ENCODE data around the gene JAZF1. TPM values are rescaled to one million over a fixed set of nuclear protein-coding genes. Genes with fewer than 3 reads are reported as not detected.

Gene JAZF1
- total RNA-seq, 1 donor from 2014 or later, result 29.4 TPM

DNA sequence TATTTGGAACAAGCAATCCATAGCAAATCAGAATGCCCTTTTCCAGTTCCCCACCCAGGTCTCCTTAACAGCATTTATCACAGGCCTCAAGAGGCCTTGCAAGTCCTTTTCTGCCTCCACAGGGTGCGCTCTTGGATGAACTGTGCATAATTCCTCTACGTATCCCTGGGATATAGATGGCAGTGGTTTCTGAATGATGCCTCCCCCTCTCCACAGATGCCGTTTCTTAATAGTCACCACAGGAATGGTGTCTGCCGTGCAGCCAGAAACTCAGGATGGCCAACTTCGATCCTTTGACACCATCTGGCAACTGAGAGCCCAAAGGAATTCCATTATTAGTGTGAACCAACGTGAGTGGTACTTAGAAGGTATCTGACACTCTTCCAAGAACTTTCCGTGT lies 43.1 kb downstream of the JAZF1 start:
- Histone ChIP-seq H3K36me3 (no peaks in the 10 kb centered on the region), H3K4me1 (peaks cover 73% of the 10 kb centered on the region), H3K27ac (replicated peaks) (no peak overlapping the region), H3K27me3 (ENCODE audit: low read depth) (no peaks in the 10 kb centered on the region), H3K9me3 (replicated peaks) (no peaks in the 10 kb centered on the region), H3K4me3 (no peak overlapping the region)
- TF ChIP-seq, protein P1, sequence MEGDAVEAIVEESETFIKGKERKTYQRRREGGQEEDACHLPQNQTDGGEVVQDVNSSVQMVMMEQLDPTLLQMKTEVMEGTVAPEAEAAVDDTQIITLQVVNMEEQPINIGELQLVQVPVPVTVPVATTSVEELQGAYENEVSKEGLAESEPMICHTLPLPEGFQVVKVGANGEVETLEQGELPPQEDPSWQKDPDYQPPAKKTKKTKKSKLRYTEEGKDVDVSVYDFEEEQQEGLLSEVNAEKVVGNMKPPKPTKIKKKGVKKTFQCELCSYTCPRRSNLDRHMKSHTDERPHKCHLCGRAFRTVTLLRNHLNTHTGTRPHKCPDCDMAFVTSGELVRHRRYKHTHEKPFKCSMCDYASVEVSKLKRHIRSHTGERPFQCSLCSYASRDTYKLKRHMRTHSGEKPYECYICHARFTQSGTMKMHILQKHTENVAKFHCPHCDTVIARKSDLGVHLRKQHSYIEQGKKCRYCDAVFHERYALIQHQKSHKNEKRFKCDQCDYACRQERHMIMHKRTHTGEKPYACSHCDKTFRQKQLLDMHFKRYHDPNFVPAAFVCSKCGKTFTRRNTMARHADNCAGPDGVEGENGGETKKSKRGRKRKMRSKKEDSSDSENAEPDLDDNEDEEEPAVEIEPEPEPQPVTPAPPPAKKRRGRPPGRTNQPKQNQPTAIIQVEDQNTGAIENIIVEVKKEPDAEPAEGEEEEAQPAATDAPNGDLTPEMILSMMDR (IDR thresholded peaks at IDR 0.05; ENCODE audit: borderline replicate concordance), result no peak
- no peak for DNase-seq
- intact Hi-C loops (cut with micrococcal nuclease), result no loop called here

DNA sequence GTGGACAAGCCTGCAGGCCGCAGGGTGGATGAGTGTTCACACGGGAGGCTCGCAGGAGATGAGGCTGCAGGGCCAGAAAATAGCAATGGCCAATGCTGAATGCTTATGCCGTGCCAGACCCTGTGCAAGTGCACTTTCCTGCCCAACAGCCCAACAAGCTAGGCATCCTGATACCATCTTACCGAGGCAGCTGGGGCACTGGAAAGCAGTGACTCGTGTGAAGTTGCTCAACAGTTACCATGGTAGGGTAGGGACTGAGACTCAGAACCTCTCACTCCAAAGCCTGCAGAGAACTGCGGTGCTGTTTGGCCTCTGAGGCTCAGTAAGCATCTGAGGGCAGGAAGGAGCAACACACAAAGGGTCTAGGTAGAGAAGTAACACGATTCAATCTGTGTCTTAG lies 43.7 kb downstream of the JAZF1 start:
- H3K27me3 ChIP-seq (ENCODE audit: low read depth), result no peaks in the 10 kb centered on the region
- no peaks in the 10 kb centered on the region for H3K9me3 ChIP-seq (replicated peaks)
- intact Hi-C loops (cut with micrococcal nuclease), result no loop called here
- H3K4me1 ChIP-seq, result peaks cover 73% of the 10 kb centered on the region
- no peak overlapping the region for H3K4me3 ChIP-seq
- DNase-seq, result no peak
- TF ChIP-seq, protein P1 (IDR thresholded peaks at IDR 0.05; ENCODE audit: borderline replicate concordance), result no peak
- no peaks in the 10 kb centered on the region for H3K36me3 ChIP-seq
- no peak overlapping the region for H3K27ac ChIP-seq (replicated peaks)

DNA sequence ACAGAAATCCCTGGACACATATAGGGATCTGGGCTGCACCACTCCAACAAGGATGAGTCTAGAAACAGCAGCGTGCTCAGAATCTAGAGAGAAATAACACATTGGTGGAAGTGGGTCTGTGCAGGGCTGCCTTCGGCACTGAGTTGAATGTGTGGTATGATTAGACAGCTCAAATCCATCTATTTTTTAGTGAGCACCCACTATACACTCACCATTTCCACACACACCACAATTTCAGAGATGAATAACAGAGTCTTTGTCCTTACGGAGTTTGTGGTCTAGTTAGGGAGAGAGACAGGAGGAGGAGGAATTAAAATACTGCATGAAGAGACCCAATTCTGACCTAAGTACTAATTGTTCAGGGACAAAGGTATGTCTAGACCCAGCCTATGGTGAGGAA lies 44.2 kb downstream of the JAZF1 start:
- Histone ChIP-seq H3K27me3 (ENCODE audit: low read depth) (no peaks in the 10 kb centered on the region), H3K36me3 (no peaks in the 10 kb centered on the region), H3K27ac (replicated peaks) (no peak overlapping the region), H3K4me1 (peaks cover 71% of the 10 kb centered on the region), H3K9me3 (replicated peaks) (no peaks in the 10 kb centered on the region), H3K4me3 (no peak overlapping the region)
- DNase-seq, result no peak
- TF ChIP-seq, protein P1 (IDR thresholded peaks at IDR 0.05; ENCODE audit: borderline replicate concordance), result no peak
- intact Hi-C loops (cut with micrococcal nuclease), result no loop called here

DNA sequence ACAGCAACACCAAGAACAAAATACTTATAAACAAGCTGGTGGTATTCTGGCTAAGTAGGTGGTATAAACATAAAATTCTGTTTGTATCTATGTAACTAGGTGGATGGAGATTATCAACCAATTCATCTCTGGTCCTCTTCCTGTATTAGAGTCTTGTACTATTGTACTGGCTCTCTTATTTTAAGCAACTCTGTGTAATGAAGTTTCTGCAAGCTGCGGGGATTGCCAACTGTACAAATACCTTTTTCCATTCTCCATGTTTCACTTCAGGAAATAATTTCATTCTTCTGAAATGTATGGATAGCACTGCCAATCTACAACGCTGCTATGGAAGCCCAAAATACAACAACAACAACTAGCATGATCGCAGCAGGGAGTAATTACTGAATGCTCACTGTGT lies 44.8 kb downstream of the JAZF1 start:
- Histone ChIP-seq H3K4me1 (peaks cover 64% of the 10 kb centered on the region), H3K9me3 (replicated peaks) (no peaks in the 10 kb centered on the region), H3K27me3 (ENCODE audit: low read depth) (no peaks in the 10 kb centered on the region), H3K27ac (replicated peaks) (peak overlapping the region; percentile 10), H3K4me3 (no peak overlapping the region), H3K36me3 (no peaks in the 10 kb centered on the region)
- intact Hi-C loops (cut with micrococcal nuclease), result no loop called here
- TF ChIP-seq, protein P1 (IDR thresholded peaks at IDR 0.05; ENCODE audit: borderline replicate concordance), result no peak
- DNase-seq, result no peak

DNA sequence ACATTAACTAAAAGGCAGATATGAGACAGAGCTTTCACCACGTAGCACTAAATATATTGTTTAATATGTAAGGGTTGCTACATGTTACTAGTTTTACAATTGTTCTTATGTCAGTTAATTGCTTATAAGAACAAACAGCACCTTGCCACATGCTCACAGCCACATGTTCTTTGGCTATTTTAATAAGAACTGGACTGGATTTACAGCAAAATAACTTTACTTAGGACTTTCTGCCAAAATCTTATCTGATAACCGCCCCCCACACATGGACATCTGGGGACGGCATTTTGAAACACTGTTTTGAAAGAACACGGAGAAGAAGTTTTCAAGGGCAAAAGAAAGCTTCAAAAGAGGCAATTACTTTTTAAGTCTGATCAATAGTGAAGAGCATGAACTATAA lies 45.3 kb downstream of the JAZF1 start:
- Histone ChIP-seq H3K27me3 (ENCODE audit: low read depth) (no peaks in the 10 kb centered on the region), H3K36me3 (no peaks in the 10 kb centered on the region), H3K4me1 (peaks cover 62% of the 10 kb centered on the region), H3K27ac (replicated peaks) (peak overlapping the region; percentile 10), H3K9me3 (replicated peaks) (no peaks in the 10 kb centered on the region), H3K4me3 (no peak overlapping the region)
- DNase-seq, result no peak
- intact Hi-C loops (cut with micrococcal nuclease), result no loop called here
- TF ChIP-seq, protein P1 (IDR thresholded peaks at IDR 0.05; ENCODE audit: borderline replicate concordance), result no peak

DNA sequence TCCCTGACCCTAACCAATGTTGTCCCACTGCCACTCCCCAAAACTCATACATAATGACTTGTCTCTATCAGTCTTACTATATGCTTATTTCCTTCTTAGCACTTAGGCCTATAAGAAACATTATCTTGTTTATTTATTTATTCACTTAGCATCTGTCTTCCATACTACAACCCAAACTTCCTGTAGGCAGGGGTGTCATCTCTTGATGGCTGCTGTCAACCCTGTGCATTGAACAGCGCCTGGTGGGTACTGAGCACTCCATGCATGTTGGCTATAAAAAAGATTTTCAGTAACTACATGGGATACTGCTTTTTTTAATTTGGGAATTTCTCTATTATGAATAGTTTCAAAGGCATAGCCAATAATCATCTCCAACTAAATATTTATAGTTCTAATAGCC lies 46.7 kb downstream of the JAZF1 start:
- no peak for DNase-seq
- no peak overlapping the region for H3K27ac ChIP-seq (replicated peaks)
- H3K9me3 ChIP-seq (replicated peaks), result no peaks in the 10 kb centered on the region
- H3K4me1 ChIP-seq, result peaks cover 64% of the 10 kb centered on the region
- H3K27me3 ChIP-seq (ENCODE audit: low read depth), result no peaks in the 10 kb centered on the region
- H3K4me3 ChIP-seq, result no peak overlapping the region
- TF ChIP-seq, protein P1 (IDR thresholded peaks at IDR 0.05; ENCODE audit: borderline replicate concordance), result no peak
- intact Hi-C loops (cut with micrococcal nuclease), result no loop called here
- no peaks in the 10 kb centered on the region for H3K36me3 ChIP-seq

All from left ventricle myocardium inferior (tissue), 1 donor.